Cardiac fibroblast (primary cell): ENCODE measurements around the gene PCLO.

Source experiments
- DNase-seq, 2 donors: peaks; one replicate each; pipeline versions ENCODE4 v3.0.0 to v3.0.0-alpha.2; 2010; ENCODE audit warnings: low read depth in 2 of 2
- H3K4me3 ChIP-seq, 2 donors: replicated peaks in 1 of 2; 1 replicate in 1 of 2; 2 replicates in 1 of 2; pipeline ENCODE4 v1.5.1; 2011; ENCODE audit warnings: low read depth in 2 of 2, low read length in 2 of 2, mild to moderate bottlenecking in 2 of 2, moderate library complexity in 1 of 2
- CTCF ChIP-seq: IDR thresholded peaks from one replicate; pipeline ENCODE4 v1.5.1; 2011; ENCODE audit warnings: low read depth, mild to moderate bottlenecking, low read length, inconsistent platforms

Gene PCLO

DNA sequence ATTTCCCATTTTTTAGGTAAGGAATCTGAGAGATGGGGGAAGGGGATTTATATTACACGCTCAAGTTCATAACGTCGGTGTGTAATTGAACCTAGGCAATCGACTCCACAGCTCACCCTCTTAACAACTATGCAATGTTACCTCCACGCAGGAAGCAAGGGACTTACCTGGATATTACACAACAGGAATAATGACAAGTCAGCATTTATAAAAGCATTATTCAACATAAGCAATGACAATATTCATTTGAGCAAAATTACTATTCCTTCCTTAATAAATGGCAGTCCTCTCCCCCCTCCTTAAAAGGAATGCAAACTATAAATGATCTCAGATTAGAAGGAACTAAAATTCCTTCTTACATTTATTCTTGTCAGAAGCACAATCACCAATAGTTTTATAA is 104.0 kb downstream of the PCLO start:
- TF ChIP-seq CTCF, result no peak
- no peak for DNase-seq
- H3K4me3 ChIP-seq, result no peak overlapping the region

DNA sequence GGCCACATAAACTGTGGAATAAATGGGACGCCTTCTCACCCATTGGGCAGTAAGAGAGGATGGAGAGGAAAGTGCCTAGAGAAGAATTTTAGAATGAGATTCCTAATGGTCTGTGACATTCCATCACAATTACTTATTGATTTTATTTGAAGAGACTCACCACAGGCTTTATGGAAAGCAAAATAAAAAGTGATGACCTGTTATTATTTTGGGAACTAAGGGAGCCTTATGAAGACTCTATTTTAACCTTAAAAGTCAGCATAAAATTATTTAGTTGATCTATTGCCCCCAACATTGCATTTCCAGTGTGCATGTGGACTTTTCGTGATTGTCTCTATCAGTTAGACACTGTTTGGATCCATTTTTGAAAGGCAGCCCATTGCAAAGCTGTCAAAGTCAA is 107.5 kb downstream of the PCLO start:
- no peak for DNase-seq
- TF ChIP-seq CTCF, result no peak
- no peak overlapping the region for H3K4me3 ChIP-seq

- TF ChIP-seq CTCF, result no peak
Observed at GRCh38 chr7:83054472-83054871, 108.2 kb downstream of the PCLO start.

DNA sequence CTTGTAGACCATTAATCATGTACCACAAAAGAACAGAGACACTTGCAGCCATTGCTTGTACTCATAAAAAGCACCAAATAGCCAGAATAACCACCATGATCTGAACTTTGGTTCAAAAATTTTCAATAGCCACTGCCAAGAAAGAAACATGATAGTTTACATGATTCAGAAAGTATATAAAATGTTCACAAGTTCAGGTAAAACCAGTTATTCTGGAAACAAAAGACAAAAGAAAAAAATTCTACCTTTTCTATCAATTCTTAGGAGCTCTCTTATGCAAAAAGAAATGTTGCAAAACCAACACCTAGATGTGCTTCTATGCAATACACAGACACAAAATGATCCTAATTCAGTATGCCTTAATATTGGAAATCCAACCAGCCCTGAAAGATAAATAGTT is 108.7 kb downstream of the PCLO start:
- no peak overlapping the region for H3K4me3 ChIP-seq
- TF ChIP-seq CTCF, result no peak
- no peak for DNase-seq

More at GRCh38 chr7:83054472-83054871, 108.2 kb downstream of the PCLO start:
- no peak overlapping the region for H3K4me3 ChIP-seq
- no peak for DNase-seq

- no peak for TF ChIP-seq CTCF
- DNase-seq, result no peak
- no peak overlapping the region for H3K4me3 ChIP-seq
Observed at GRCh38 chr7:83040484-83040883, 122.2 kb downstream of the PCLO start.

GRCh38 chr7:83038787-83039186 is 123.9 kb downstream of the PCLO start:
- no peak for TF ChIP-seq CTCF
- DNase-seq, result no peak
- no peak overlapping the region for H3K4me3 ChIP-seq

- no peak for TF ChIP-seq CTCF
- DNase-seq, result no peak
- H3K4me3 ChIP-seq, result no peak overlapping the region
Observed at GRCh38 chr7:83036721-83037380, 125.8 kb downstream of the PCLO start.
